ENCODE measurements around the gene C17orf78. TPM values are rescaled to one million over a fixed set of nuclear protein-coding genes. Genes with fewer than 3 reads are reported as not detected.
"Not testable (repeated sequence)": the region's sequence is repeated elsewhere in the genome, so short reads cannot be mapped to it uniquely, and the experiment has no call there.

Gene C17orf78
- polyA plus RNA-seq (ENCODE audit: insufficient read length in 4 of 4): under 1 TPM in 2 of 4 donors, not detected in 2; 0.12 to 0.40 TPM

GRCh38 chr17:37375706-37376105 is at the start of gene C17orf78:
TSS of gene C17orf78 (plus strand) at chr17:37375985. CDS start at chr17:37376093, 108 bp downstream.
- no peak for DNase-seq (ENCODE audit: low read depth in 4 of 4, low spot score in 3 of 4)

DNA sequence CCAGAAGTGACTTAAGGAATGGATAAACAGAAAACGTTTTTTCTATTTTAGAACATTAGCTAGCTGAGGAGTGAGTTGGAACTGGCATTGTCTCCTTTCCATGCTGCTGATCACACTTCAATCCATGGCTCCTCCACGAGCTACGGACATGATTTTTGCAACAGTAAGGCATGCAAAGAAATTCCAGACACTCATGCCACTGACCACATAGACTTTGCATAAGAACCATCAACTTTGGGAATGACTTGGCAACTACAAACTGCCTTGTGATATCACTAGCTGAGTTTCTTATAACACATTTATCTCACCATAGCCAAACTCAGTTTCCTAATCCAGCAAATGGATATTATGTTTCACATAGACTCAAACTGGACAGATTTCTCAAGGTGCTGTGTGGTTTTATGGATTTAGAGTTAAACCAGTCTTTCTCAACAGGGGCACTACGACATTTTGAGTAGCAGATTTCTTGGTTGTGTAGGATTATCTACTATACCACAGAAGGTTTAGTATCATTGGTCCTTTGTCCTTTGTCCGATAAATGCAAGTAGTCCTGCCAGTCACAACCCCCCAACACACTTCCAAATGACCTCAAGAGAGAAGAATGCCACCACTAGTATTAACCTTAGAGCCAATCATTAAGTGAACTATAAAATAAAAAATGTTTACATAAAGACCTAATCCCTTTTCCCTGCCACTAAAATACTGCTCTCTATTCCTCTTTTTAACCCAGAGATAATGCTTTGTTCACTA is 48.3 kb upstream of the C17orf78 start:
- no peak for DNase-seq (ENCODE audit: low read depth in 4 of 4, low spot score in 3 of 4)

DNA sequence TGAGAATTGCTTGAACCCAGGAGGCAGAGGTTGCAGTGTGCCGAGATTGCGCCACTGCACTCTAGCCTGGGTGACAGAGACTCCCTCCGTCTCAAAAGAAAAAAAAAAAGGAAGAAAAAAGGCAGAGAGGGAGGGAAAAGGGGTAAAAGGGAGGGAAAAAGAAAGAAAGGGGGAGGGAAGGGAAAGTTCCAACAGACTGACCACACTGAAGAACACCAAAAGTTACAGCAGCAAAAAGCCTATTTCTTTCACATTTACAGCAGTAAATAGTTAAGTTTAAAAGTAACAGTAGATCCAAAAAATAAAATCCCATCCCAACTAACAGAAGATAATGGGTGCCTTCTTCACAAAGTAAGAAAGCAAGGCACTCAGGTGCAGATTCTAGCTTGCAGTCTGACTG is 36.9 kb upstream of the C17orf78 start:
- no peak for DNase-seq (ENCODE audit: low read depth in 4 of 4, low spot score in 3 of 4)

GRCh38 chr17:37339321-37339720 is 36.5 kb upstream of the C17orf78 start:
- no peak for DNase-seq (ENCODE audit: low read depth in 4 of 4, low spot score in 3 of 4)

DNA sequence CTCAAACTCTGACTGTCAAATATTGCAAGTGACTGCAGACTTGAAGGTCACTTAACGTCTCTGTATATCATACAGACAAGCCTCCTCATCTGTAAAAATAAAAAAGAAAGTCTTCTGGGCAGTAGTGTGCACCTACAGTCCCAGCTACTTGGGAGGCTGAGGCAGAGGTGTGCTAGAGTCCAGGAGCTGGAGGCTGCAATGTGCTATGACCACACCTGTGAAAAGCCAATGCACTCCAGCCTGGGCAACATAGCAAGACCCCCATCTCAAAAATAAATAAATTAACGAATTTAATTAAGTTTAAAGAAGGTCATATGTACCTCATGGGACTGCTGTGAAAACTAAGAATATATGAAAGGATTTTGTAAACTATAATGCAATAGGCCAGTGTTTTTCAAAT is 35.0 kb upstream of the C17orf78 start:
- no peak for DNase-seq (ENCODE audit: low read depth in 4 of 4, low spot score in 3 of 4)

- no peak for DNase-seq (ENCODE audit: low read depth in 4 of 4, low spot score in 3 of 4)
Observed at GRCh38 chr17:37342589-37342988, 33.2 kb upstream of the C17orf78 start.

- DNase-seq (ENCODE audit: low read depth in 4 of 4, low spot score in 3 of 4): no peak
Observed at GRCh38 chr17:37344519-37344918, 31.3 kb upstream of the C17orf78 start.

- not testable (repeated sequence) for DNase-seq (ENCODE audit: low read depth in 4 of 4, low spot score in 3 of 4)
Observed at GRCh38 chr17:37346863-37347402, 28.9 kb upstream of the C17orf78 start.

GRCh38 chr17:37356796-37357569 is 18.8 kb upstream of the C17orf78 start:
- not testable (repeated sequence) for DNase-seq (ENCODE audit: low read depth in 4 of 4, low spot score in 3 of 4)

DNA sequence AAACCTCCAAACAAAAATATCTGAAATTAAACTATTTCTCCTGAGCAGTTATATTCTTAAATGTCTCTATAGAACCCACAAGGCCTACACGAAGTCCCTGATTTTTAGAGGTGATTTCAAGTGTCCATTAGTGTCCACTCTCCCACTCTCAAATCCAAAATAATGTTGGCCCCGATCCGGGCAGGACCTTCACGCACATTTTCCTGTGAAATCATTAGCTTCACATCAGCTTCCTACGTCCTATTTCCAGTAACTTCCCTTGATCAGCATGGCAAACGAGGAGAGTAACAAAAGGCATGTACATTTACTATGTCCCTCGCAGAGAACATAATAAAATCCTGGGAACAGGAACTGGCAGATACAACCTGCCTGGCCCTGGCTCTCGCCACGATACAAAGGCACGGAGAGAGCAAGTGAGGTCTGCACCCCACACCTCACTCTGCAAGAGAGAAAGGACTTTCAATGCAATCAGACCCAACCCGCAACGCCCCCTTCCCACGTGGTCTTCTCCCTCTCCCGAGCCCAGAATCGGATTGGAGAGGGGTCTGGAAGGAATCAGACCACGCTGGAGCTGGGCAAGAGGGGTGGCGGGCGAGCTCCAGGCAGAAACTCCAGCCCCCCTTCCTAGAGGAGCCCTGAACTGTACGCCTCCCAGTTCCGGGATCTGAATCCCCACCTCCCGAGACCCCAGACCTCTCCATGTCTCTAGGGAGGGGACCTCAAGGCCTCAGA is 17.5 kb upstream of the C17orf78 start:
- DNase-seq (ENCODE audit: low read depth in 4 of 4, low spot score in 3 of 4): peak; percentile 31 to 58 (median 47)

DNA sequence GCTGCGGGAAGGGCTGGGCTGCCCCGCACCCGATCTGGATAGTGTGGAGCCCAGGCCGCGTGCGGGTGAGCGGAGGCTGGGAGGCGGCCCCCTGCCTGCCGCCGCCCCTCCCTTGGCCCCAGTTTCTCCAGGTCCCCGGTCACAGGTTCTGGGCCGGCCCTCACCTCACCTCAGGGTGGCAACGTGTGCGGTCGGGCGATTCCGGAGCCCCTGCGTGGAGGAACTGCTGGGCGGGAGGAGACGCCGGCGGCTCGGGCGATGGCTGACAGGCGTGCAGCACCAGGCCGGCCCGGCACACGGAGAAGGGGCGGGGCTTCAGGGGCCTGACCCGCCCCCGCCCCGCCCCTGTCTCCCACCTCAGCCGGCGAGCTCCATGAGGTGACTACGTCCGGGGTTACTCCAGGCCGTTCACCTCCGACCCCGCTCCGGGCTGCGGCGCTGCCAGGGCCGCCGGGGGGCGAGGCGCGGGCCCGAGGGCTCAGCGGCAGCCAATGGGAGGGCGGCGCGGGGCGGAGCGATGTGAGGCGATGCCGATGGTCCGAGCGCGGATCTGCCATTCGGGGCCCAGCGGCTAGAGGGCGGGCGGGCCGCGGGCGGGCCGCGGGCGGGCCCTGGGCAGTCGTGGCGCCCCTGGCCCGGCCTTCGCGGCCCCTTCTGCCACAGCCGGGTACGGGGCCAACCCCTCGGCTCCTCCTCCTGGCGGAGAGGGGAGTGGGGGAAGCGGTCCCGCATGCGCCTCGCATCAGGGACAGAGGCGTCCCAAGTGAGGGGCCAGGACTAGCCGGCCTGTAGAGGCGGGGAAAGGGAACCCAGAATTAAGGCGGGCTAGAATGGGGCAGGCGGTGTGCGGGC is 16.7 kb upstream of the C17orf78 start:
- DNase-seq (ENCODE audit: low read depth in 4 of 4, low spot score in 3 of 4): peak; percentile 80 to 85 (median 80)

- DNase-seq (ENCODE audit: low read depth in 4 of 4, low spot score in 3 of 4): peak in 2 of 4 donors; percentile 2 to 51
Observed at GRCh38 chr17:37359682-37360188, 16.1 kb upstream of the C17orf78 start.

GRCh38 chr17:37360632-37361031 is 15.2 kb upstream of the C17orf78 start:
- no peak for DNase-seq (ENCODE audit: low read depth in 4 of 4, low spot score in 3 of 4)

DNA sequence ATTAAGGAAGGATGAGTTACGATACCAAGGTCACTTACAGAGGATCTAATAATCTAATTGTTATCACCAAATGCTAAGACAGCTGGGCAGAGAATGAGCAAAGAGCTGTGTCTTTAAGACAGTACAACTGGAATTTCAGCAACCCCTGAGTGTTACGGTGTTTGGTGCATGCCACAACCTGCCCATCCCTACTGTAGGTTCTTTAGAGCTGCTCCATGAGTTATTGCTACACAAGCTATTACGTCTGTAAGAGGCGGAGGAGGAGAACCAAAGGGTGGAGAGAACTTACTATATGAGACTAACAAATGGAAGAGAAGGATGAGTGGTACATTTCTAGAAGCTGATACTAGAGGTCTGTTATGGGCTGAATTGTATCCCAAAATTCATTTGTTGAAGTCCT is 14.2 kb upstream of the C17orf78 start:
- DNase-seq (ENCODE audit: low read depth in 4 of 4, low spot score in 3 of 4): no peak

DNA sequence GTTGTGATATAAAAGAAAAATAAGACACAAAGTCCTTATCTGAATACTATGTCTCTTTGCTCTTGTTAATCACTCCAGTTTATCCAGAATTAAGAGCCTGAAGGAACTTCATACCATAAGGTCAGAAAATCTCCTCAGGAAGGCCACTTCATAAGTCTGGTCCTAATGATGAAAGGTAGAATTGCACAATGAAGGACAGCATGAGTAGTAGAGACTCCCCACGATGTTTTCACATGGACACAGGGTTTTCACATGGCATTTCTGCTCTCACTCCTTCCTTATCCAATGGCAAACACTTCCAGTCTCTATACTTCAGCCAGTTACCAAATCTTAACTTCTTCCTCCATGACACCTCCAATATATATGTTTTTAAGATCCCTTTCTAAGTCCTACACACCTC is 10.2 kb upstream of the C17orf78 start:
- DNase-seq (ENCODE audit: low read depth in 4 of 4, low spot score in 3 of 4): no peak

GRCh38 chr17:37368577-37368976 is 7.2 kb upstream of the C17orf78 start:
- DNase-seq (ENCODE audit: low read depth in 4 of 4, low spot score in 3 of 4): no peak

GRCh38 chr17:37373530-37374159 is 2.1 kb upstream of the C17orf78 start:
- peak; percentile 46 to 77 (median 57) for DNase-seq (ENCODE audit: low read depth in 4 of 4, low spot score in 3 of 4)

GRCh38 chr17:37382056-37382455 is 6.3 kb downstream of the C17orf78 start:
- DNase-seq (ENCODE audit: low read depth in 4 of 4, low spot score in 3 of 4): no peak

DNA sequence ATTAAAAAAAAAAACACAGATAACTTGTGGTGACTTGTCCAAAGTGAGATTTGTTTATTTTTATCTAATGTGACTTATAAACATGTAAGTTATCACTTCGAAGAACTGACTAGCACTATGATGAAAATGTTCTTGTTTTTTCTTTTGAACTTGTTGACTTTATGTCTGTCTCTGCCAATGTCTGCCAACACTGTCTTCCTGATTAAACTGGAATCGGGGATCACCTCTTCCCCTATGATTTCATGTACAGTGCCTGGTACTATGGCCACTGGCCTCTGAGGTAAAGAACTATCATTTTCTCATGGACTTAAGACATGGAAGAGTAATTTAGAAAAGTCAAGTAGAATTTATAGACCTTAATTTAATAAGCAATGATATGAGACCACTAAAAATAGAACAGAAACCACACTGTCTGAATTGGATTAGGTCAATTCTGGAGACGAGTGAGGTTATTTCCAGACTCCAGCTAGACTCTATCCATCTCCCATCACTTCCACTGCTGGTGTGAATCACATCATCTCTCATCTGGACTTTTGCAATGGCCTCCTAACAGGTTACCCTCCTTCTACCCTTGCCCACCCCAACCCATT is 8.9 kb downstream of the C17orf78 start:
- DNase-seq (ENCODE audit: low read depth in 4 of 4, low spot score in 3 of 4): no peak
